GM12892 (cell line): ENCODE measurements around the gene MUSTN1.

ENCODE experiments used
- POLR2A ChIP-seq: IDR thresholded peaks from 2 replicates; pipeline ENCODE4 v1.6.1; 2011; ENCODE audit warnings: low read depth, low read length, control low read depth
- TAF1 ChIP-seq: IDR thresholded peaks from 2 replicates; pipeline ENCODE4 v1.6.1; 2011; ENCODE audit warnings: low read depth, mild to moderate bottlenecking, control low read depth, low read length, borderline replicate concordance

DNA sequence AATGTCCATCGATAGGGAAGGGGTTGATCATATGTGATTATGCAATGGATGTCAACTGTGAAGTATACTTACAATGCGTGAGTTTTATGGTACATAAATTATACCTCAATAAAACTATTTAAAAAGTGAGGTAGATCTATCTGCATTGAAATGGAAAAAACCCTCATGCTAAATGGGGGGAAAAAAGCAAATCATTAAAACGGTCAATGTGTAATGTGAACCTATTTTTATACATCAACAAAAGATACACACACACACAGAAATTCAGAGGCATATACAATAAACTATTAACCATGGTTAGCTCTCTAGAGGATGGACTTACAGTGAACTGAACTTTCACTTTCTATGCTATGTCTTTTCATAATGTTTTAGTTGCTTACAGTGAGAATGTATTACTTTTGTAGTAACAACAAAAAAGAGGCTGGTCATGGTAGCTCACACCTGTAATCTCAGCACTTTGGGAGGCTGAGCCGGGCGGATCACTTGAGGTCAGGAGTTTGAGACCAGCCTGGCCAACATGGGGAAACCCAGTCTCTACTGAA, 39.4 kb upstream of the MUSTN1 start:
- TF ChIP-seq POLR2A = no peak
- TF ChIP-seq TAF1 = no peak
